ENCODE data around the gene DNAJB6. TPM values are rescaled to one million over a fixed set of nuclear protein-coding genes. Genes with fewer than 3 reads are reported as not detected.
"Not testable (repeated sequence)": the region's sequence is repeated elsewhere in the genome, so short reads cannot be mapped to it uniquely, and the experiment has no call there.

DNAJB6 gene
- total RNA-seq, 4 donors from 2014 or later = 63.5 to 125 (median 107) TPM

DNA sequence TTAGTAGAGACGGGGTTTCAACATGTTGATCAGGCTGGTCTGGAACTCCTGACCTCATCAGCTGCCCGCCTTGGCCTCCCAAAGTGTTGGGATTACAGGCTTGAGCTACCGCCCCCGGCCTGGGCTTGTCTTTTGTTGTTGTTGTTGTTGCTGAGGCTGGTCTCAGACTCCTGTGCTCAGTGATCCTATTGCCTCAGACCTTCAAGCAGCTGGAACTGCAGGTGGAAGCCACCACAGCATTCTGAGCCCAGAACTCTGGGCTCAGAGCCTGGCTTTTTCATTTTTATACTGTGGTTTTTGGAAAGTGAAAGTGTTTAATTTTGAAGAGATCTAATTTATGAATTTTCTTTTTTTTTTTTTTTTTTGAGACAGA is 16.2 kb upstream of the DNAJB6 start:
- H3K4me3 ChIP-seq = no peak overlapping the region

GRCh38 chr7:157323401-157323800 is 13.4 kb upstream of the DNAJB6 start:
- no peaks in the 10 kb centered on the region for H3K36me3 ChIP-seq
- no peak for TF ChIP-seq CTCF (IDR thresholded peaks at IDR 0.05)
- no peak for TF ChIP-seq POLR2A (IDR thresholded peaks at IDR 0.05)
- no peaks in the 10 kb centered on the region for H3K4me1 ChIP-seq
- intact Hi-C loops (cut with DNase I; ENCODE audit: low total_unique reads) = no loop called here
- H3K27ac ChIP-seq = no peak overlapping the region
- H3K4me3 ChIP-seq = no peak overlapping the region
- DNase-seq = no peak
- no peaks in the 10 kb centered on the region for H3K9me3 ChIP-seq
- no peaks in the 10 kb centered on the region for H3K27me3 ChIP-seq

More for the DNA sequence above, 16.2 kb upstream of the DNAJB6 start:
- DNase-seq = no peak
- Histone ChIP-seq H3K27me3 (no peaks in the 10 kb centered on the region), H3K27ac (no peak overlapping the region), H3K9me3 (no peaks in the 10 kb centered on the region), H3K4me1 (no peaks in the 10 kb centered on the region), H3K36me3 (no peaks in the 10 kb centered on the region)
- intact Hi-C loops (cut with DNase I; ENCODE audit: low total_unique reads) = no loop called here
- TF ChIP-seq CTCF (IDR thresholded peaks at IDR 0.05) = no peak
- TF ChIP-seq POLR2A (IDR thresholded peaks at IDR 0.05) = no peak

GRCh38 chr7:157329447-157329846 is 7.4 kb upstream of the DNAJB6 start:
- TF ChIP-seq POLR2A (IDR thresholded peaks at IDR 0.05) (no peak), CTCF (IDR thresholded peaks at IDR 0.05) (no peak)
- Histone ChIP-seq H3K4me1 (no peaks in the 10 kb centered on the region), H3K27ac (no peak overlapping the region), H3K9me3 (no peaks in the 10 kb centered on the region), H3K4me3 (no peak overlapping the region), H3K36me3 (no peaks in the 10 kb centered on the region), H3K27me3 (no peaks in the 10 kb centered on the region)
- DNase-seq = no peak
- intact Hi-C loops (cut with DNase I; ENCODE audit: low total_unique reads) = no loop called here

- H3K9me3 ChIP-seq; H3K27ac ChIP-seq; intact Hi-C loops (cut with DNase I; ENCODE audit: low total_unique reads); H3K4me1 ChIP-seq; H3K36me3 ChIP-seq; H3K27me3 ChIP-seq; DNase-seq; H3K4me3 ChIP-seq: not testable (repeated sequence)
Measured at GRCh38 chr7:157330567-157330966, 6.2 kb upstream of the DNAJB6 start.

DNA sequence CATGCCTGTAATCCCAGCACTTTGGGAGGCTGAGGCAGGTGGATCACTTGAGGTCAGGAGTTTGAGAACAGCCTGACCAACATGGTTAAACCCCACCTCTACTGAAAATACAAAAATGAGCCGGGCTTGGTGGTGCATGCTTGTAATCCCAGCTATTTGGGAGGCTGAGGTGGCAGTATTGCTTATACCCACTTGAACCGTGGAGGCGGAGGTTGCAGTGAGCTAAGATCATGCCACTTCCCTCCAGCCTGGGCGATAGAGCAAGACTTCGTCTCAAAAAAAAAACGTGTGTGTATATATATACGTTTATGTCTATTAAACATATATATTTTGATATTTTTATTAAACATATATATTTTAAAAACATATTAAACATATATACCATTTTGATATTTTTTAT is 5.8 kb upstream of the DNAJB6 start:
- H3K36me3 ChIP-seq; intact Hi-C loops (cut with DNase I; ENCODE audit: low total_unique reads): not testable (repeated sequence)

DNA sequence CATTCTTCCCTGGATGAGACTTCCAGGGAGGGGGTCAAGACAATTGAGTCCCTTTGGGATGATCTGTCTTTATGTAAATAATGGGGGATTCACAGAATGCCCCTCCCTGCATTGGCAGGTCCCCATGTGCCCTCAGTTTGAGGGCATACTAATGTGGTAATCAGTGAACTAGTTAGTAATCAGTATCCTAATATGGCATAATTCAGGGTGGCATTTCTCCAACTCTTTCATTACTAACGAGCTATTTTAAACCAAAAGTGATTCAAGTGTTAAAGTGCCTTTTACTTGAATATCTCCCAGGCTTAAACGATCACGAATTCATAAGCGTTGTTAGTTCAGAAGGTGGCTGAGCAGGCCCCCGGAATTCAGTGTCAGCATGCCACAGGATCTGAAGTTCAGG is 1.6 kb upstream of the DNAJB6 start:
- no peak for DNase-seq
- Histone ChIP-seq H3K27me3 (no peaks in the 10 kb centered on the region), H3K9me3 (no peaks in the 10 kb centered on the region), H3K4me1 (no peaks in the 10 kb centered on the region), H3K4me3 (no peak overlapping the region), H3K27ac (no peak overlapping the region), H3K36me3 (no peaks in the 10 kb centered on the region)
- TF ChIP-seq CTCF (IDR thresholded peaks at IDR 0.05) (no peak), POLR2A (IDR thresholded peaks at IDR 0.05) (no peak)
- intact Hi-C loops (cut with DNase I; ENCODE audit: low total_unique reads) = no loop called here

More for the DNA sequence above, 5.8 kb upstream of the DNAJB6 start:
- H3K4me3 ChIP-seq, H3K4me1 ChIP-seq, H3K27me3 ChIP-seq, DNase-seq, H3K27ac ChIP-seq, H3K9me3 ChIP-seq: not testable (repeated sequence)

All from uterus (tissue), 4 donors.